Measurements from ENCODE around the gene CRY2. TPM values are rescaled to one million over a fixed set of nuclear protein-coding genes. Genes with fewer than 3 reads are reported as not detected.

The CRY2 gene
- total and polyA plus RNA-seq, 2 of the 13 experiments (the other 11 are each of a cell fraction or from before 2014, with no cell fraction given) = 10.1 to 12.2 TPM

- no peaks in the 10 kb centered on the region for H3K36me3 ChIP-seq (replicated peaks in 1 of 2; ENCODE audit: control insufficient read depth in 1 of 2, insufficient read depth in 2 of 2, low read length in 2 of 2)
- no peak for TF ChIP-seq HDAC2 (CRISPR knock-in tag; IDR thresholded peaks at IDR 0.05)
- no peak for TF ChIP-seq ZBTB3 (CRISPR knock-in tag; IDR thresholded peaks at IDR 0.05; ENCODE audit: borderline replicate concordance, low read depth)
- no peak for TF ChIP-seq MLLT10 (CRISPR knock-in tag; IDR thresholded peaks at IDR 0.05)
- no peak for TF ChIP-seq GABPA (IDR thresholded peaks at IDR 0.05; ENCODE audit: low read depth, low read length)
- no peak for TF ChIP-seq GABPA (CRISPR knock-in tag; IDR thresholded peaks at IDR 0.05; ENCODE audit: low read depth)
- no peak for TF ChIP-seq ZZZ3 (CRISPR knock-in tag; IDR thresholded peaks at IDR 0.05; ENCODE audit: borderline replicate concordance)
- no peak for TF ChIP-seq ZNF512B (CRISPR knock-in tag; IDR thresholded peaks at IDR 0.05; ENCODE audit: borderline replicate concordance)
- no peak for TF ChIP-seq ZNF883 (CRISPR knock-in tag; IDR thresholded peaks at IDR 0.05; ENCODE audit: not compliant biosample characterization)
- TF ChIP-seq ZNF564 (CRISPR knock-in tag; IDR thresholded peaks at IDR 0.05) = no peak
- TF ChIP-seq JDP2 (CRISPR knock-in tag; IDR thresholded peaks at IDR 0.05; ENCODE audit: borderline replicate concordance) = no peak
- TF ChIP-seq HNF4A (CRISPR knock-in tag; IDR thresholded peaks at IDR 0.05) = no peak
- no peak for TF ChIP-seq HDAC1 (CRISPR knock-in tag; IDR thresholded peaks at IDR 0.05)
- no peak for TF ChIP-seq ARID3A (IDR thresholded peaks at IDR 0.05; ENCODE audit: low read depth, low read length)
- TF ChIP-seq FOXC1 (CRISPR knock-in tag; IDR thresholded peaks at IDR 0.05; ENCODE audit: borderline replicate concordance) = no peak
- TF ChIP-seq, protein P1, sequence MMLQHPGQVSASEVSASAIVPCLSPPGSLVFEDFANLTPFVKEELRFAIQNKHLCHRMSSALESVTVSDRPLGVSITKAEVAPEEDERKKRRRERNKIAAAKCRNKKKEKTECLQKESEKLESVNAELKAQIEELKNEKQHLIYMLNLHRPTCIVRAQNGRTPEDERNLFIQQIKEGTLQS (CRISPR knock-in tag; IDR thresholded peaks at IDR 0.05) = no peak
- TF ChIP-seq HNRNPUL1 (IDR thresholded peaks at IDR 0.05; ENCODE audit: low read depth, low read length) = no peak
- TF ChIP-seq ZNF720 (CRISPR knock-in tag; IDR thresholded peaks at IDR 0.05) = no peak
- no peak for TF ChIP-seq DNMT1 (CRISPR knock-in tag; IDR thresholded peaks at IDR 0.05)
- no peaks in the 10 kb centered on the region; a peak in 3 of 5 replicates for H3K27me3 ChIP-seq (ENCODE audit: control insufficient read depth in 1 of 2, insufficient read depth in 2 of 2, low read length in 2 of 2)
- WGBS (ENCODE audit: low lambda C conversion rate) = 55% methylated on average over 4 of the region's 9 CpGs
- DNase-seq (ENCODE audit: low spot score) (no peak), ATAC-seq (no peak), FAIRE-seq (no peak)
- in situ Hi-C loops (cut with HindIII; ENCODE audit: extremely low pct_ligation_motif_present, low pct_unique_long_range_greater_than_20kb) = no loop called here
- CTCF ChIA-PET (ENCODE audit: low intra/inter-chr PET ratio, low total read pairs) = no interaction called here
- no peak overlapping the region for H3K4me2 ChIP-seq (ENCODE audit: low read depth, low read length)
- no peaks in the 10 kb centered on the region for H3K9me3 ChIP-seq (ENCODE audit: low read length)
- no peak overlapping the region for H3K9ac ChIP-seq (ENCODE audit: insufficient read depth, low read depth, low read length)
- no peaks in the 10 kb centered on the region for H3K79me2 ChIP-seq (ENCODE audit: insufficient read depth, low read length)
- H2AFZ ChIP-seq (ENCODE audit: low read length) = no peak overlapping the region
- H3K27ac ChIP-seq (ENCODE audit: extremely low read length, insufficient read depth, low read length) = no peak overlapping the region
- no TSS peak for BruUV-seq (replicated peaks)
- intact Hi-C loops (cut with micrococcal nuclease; ENCODE audit: unreplicated experiment) = no loop called here
- H4K20me1 ChIP-seq (ENCODE audit: insufficient read depth, low read length) = 0 out of 2 replicates have a peak, but pooled peaks cover 3% of the 10 kb centered on the region
- peaks cover 10% of the 10 kb centered on the region for H3K4me1 ChIP-seq (ENCODE audit: insufficient read depth, low read length)
- H3K4me3 ChIP-seq (replicated peaks in 1 of 3; ENCODE audit: insufficient read depth in 1 of 3, low read depth in 2 of 3, low read length in 3 of 3) = no peak overlapping the region
- POLR2A ChIA-PET = no interaction called here
These were observed 43.7 kb downstream of the CRY2 start for GRCh38 chr11:45890886-45891550.

Data from HepG2 (cell line).